CD4-positive, CD25-positive, alpha-beta regulatory T cell (primary cell): ENCODE measurements around the gene SLC23A1. TPM values are rescaled to one million over a fixed set of nuclear protein-coding genes. Genes with fewer than 3 reads are reported as not detected.

Source experiments
- ATAC-seq, 2 donors: fragments of 150-1000 bp; cut with Tn5 transposase; one replicate each; pipeline ENCODE4 v1.10.0; 2021; ENCODE audit warnings: low read depth in 2 of 2, moderate number of reproducible peaks in 2 of 2, moderate library complexity in 1 of 2
- DNase-seq, 3 donors: peaks; one replicate each; pipeline versions ENCODE4 v3.0.0 to v3.0.0-alpha.2; 2012 to 2022; ENCODE audit warnings: mixed read lengths in 1 of 3
- H3K27ac ChIP-seq: one replicate; pipeline ENCODE4 v1.7.0; 2013; ENCODE audit warnings: mild to moderate bottlenecking, low read length; ENCODE audit not compliant: insufficient read depth, poor library complexity, severe bottlenecking
- H3K27me3 ChIP-seq: one replicate; pipeline ENCODE4 v1.7.0; 2013; ENCODE audit warnings: low read length; ENCODE audit not compliant: control insufficient read depth, insufficient read depth
- H3K36me3 ChIP-seq: one replicate; pipeline ENCODE4 v1.7.0; 2013; ENCODE audit warnings: mild to moderate bottlenecking, low read length, moderate library complexity; ENCODE audit not compliant: control insufficient read depth, insufficient read depth
- H3K4me1 ChIP-seq: 2 replicates; pipeline ENCODE4 v1.7.0; 2013; ENCODE audit warnings: mild to moderate bottlenecking, low read length; ENCODE audit not compliant: insufficient read depth, control insufficient read depth, poor library complexity, severe bottlenecking
- H3K4me3 ChIP-seq: one replicate; pipeline ENCODE4 v1.7.0; 2013; ENCODE audit warnings: low read depth, mild to moderate bottlenecking, low read length, moderate library complexity
- H3K9me3 ChIP-seq, 2 experiments: 1 replicate in 1 of 2; 2 replicates in 1 of 2; pipeline ENCODE4 v1.7.0; 2013; ENCODE audit warnings: low read length in 2 of 2, mild to moderate bottlenecking in 1 of 2, moderate library complexity in 1 of 2; ENCODE audit not compliant: control insufficient read depth in 2 of 2
- H3K27ac Mint-ChIP-seq, 3 donors: one replicate each; pipeline ENCODE4 v1.8.0; 2020 to 2022; ENCODE audit warnings: mild to moderate bottlenecking in 3 of 3, mixed read lengths in 3 of 3, moderate library complexity in 2 of 3
- H3K27me3 Mint-ChIP-seq: one replicate; pipeline ENCODE4 v1.8.0; 2022; ENCODE audit warnings: mild to moderate bottlenecking, mixed read lengths
- H3K36me3 Mint-ChIP-seq: one replicate; pipeline ENCODE4 v1.8.0; 2020; ENCODE audit warnings: mixed read lengths
- H3K4me1 Mint-ChIP-seq, 4 donors: one replicate each; pipeline ENCODE4 v1.8.0; 2020 to 2022; ENCODE audit warnings: mixed read lengths in 4 of 4, mild to moderate bottlenecking in 1 of 4
- H3K4me3 Mint-ChIP-seq, 4 donors: one replicate each; pipeline ENCODE4 v1.8.0; 2020 to 2022; ENCODE audit warnings: mild to moderate bottlenecking in 4 of 4, mixed read lengths in 4 of 4, moderate library complexity in 3 of 4
- H3K9me3 Mint-ChIP-seq, 7 donors: one replicate each; pipeline ENCODE4 v1.8.0; 2020 to 2022; ENCODE audit warnings: mixed read lengths in 7 of 7, mild to moderate bottlenecking in 3 of 7, moderate library complexity in 2 of 7
- polyA plus RNA-seq, 4 donors: library from polyadenylated mRNA; unstranded; fragments of 300-500 nt; fragmentation: Illumina TruSeq; gene quantifications; one replicate each; pipeline ENCODE4 v1.2.3, GENCODE V29; 2021
- total RNA-seq: library from RNA; stranded (reverse); gene quantifications from one replicate; pipeline ENCODE4 v1.2.3, GENCODE V29; 2022

SLC23A1 gene
- total and polyA plus RNA-seq, 5 donors from 2014 or later: 0.09 to 0.13 TPM; not detected in 3

GRCh38 chr5:139404484-139404840 lies 21.4 kb upstream of the SLC23A1 start:
- Mint-ChIP-seq H3K4me1 (peaks cover 16 to 34% (median 25%) of the 10 kb centered on the region in 4 donors), H3K27ac (peak overlapping the region; percentile 99 to 100 (median 99)), H3K9me3 (no peaks in the 10 kb centered on the region), H3K36me3 (peaks cover under 1% of the 10 kb centered on the region), H3K4me3 (peak overlapping the region; percentile 90 to 99 (median 95)), H3K27me3 (no peaks in the 10 kb centered on the region)
- Histone ChIP-seq H3K36me3 (no peaks in the 10 kb centered on the region), H3K27ac (peak overlapping the region; percentile 94), H3K4me3 (peak overlapping the region; percentile 73), H3K4me1 (peaks cover 17% of the 10 kb centered on the region), H3K27me3 (no peaks in the 10 kb centered on the region), H3K9me3 (no peaks in the 10 kb centered on the region)
- DNase-seq: no peak
- no peak for ATAC-seq

GRCh38 chr5:139403787-139404483 lies 20.8 kb upstream of the SLC23A1 start, which contains the start of gene SPATA24:
Gene SPATA24 (minus strand): TSS chr5:139404089. CDS start chr5:139404060, 29 bp downstream.
- Mint-ChIP-seq H3K4me3 (peak within 1 kb of the TSS; percentile 90 to 99 (median 95)), H3K27me3 (no peaks in the 10 kb centered on the region), H3K4me1 (peaks cover 16 to 34% (median 26%) of the 10 kb centered on the region in 4 donors), H3K36me3 (no peaks in the 10 kb centered on the region), H3K27ac (peak within 1 kb of the TSS; percentile 99 to 100 (median 99)), H3K9me3 (no peaks in the 10 kb centered on the region)
- Histone ChIP-seq H3K4me3 (peak within 1 kb of the TSS; percentile 81), H3K27ac (peak within 1 kb of the TSS; percentile 94), H3K36me3 (no peaks in the 10 kb centered on the region), H3K4me1 (peaks cover 17% of the 10 kb centered on the region), H3K9me3 (no peaks in the 10 kb centered on the region), H3K27me3 (no peaks in the 10 kb centered on the region)
- DNase-seq (peak; percentile 96 to 100 (median 98)), ATAC-seq (peak; percentile 92 to 93)

GRCh38 chr5:139403418-139403786 lies 20.3 kb upstream of the SLC23A1 start:
- no peak for DNase-seq
- H3K27ac ChIP-seq: peak overlapping the region; percentile 94
- H3K27me3 ChIP-seq: no peaks in the 10 kb centered on the region
- Mint-ChIP-seq H3K4me3 (peak overlapping the region; percentile 90 to 99 (median 95)), H3K27me3 (no peaks in the 10 kb centered on the region), H3K4me1 (peaks cover 16 to 34% (median 26%) of the 10 kb centered on the region in 4 donors), H3K27ac (peak overlapping the region; percentile 99 to 100 (median 99)), H3K9me3 (no peaks in the 10 kb centered on the region), H3K36me3 (no peaks in the 10 kb centered on the region)
- ATAC-seq: no peak
- peaks cover 17% of the 10 kb centered on the region for H3K4me1 ChIP-seq
- H3K9me3 ChIP-seq: no peaks in the 10 kb centered on the region
- H3K36me3 ChIP-seq: no peaks in the 10 kb centered on the region
- peak overlapping the region; percentile 81 for H3K4me3 ChIP-seq

GRCh38 chr5:139402561-139403158 lies 19.6 kb upstream of the SLC23A1 start:
- H3K27me3 ChIP-seq: no peaks in the 10 kb centered on the region
- Mint-ChIP-seq H3K4me1 (peaks cover 12 to 32% (median 24%) of the 10 kb centered on the region in 4 donors), H3K4me3 (peak overlapping the region; percentile 58 to 99 (median 92)), H3K27me3 (no peaks in the 10 kb centered on the region), H3K27ac (peak overlapping the region; percentile 99 to 100 (median 99)), H3K9me3 (no peaks in the 10 kb centered on the region), H3K36me3 (no peaks in the 10 kb centered on the region)
- H3K4me1 ChIP-seq: peaks cover 17% of the 10 kb centered on the region
- DNase-seq: no peak
- ATAC-seq: no peak
- peak overlapping the region; percentile 81 for H3K4me3 ChIP-seq
- no peaks in the 10 kb centered on the region for H3K36me3 ChIP-seq
- H3K27ac ChIP-seq: peak overlapping the region; percentile 94
- H3K9me3 ChIP-seq: no peaks in the 10 kb centered on the region

GRCh38 chr5:139401546-139401945 lies 18.4 kb upstream of the SLC23A1 start:
- Histone ChIP-seq H3K27ac (no peak overlapping the region), H3K36me3 (no peaks in the 10 kb centered on the region), H3K9me3 (no peaks in the 10 kb centered on the region), H3K27me3 (no peaks in the 10 kb centered on the region), H3K4me1 (peaks cover 17% of the 10 kb centered on the region), H3K4me3 (no peak overlapping the region)
- DNase-seq (no peak), ATAC-seq (no peak)
- H3K4me3 Mint-ChIP-seq: peak overlapping the region in 1 of 4 donors; percentile 55
- no peak overlapping the region for H3K27ac Mint-ChIP-seq
- H3K27me3 Mint-ChIP-seq: peaks cover 4% of the 10 kb centered on the region
- peaks cover 8 to 30% (median 24%) of the 10 kb centered on the region in 4 donors for H3K4me1 Mint-ChIP-seq
- no peaks in the 10 kb centered on the region for H3K9me3 Mint-ChIP-seq
- no peaks in the 10 kb centered on the region for H3K36me3 Mint-ChIP-seq

- Mint-ChIP-seq H3K9me3 (peaks cover 0 to 1% (median 0%) of the 10 kb centered on the region in 7 donors), H3K4me3 (peak overlapping the region in 2 of 4 donors; percentile 32 to 45), H3K36me3 (no peaks in the 10 kb centered on the region), H3K4me1 (peaks cover 7 to 32% (median 24%) of the 10 kb centered on the region in 4 donors), H3K27ac (peak overlapping the region in 1 of 3 donors; percentile 47), H3K27me3 (peaks cover 4% of the 10 kb centered on the region)
- H3K4me3 ChIP-seq: no peak overlapping the region
- no peaks in the 10 kb centered on the region for H3K9me3 ChIP-seq
- no peak for ATAC-seq
- H3K36me3 ChIP-seq: no peaks in the 10 kb centered on the region
- no peaks in the 10 kb centered on the region for H3K27me3 ChIP-seq
- DNase-seq: no peak
- H3K4me1 ChIP-seq: peaks cover 14% of the 10 kb centered on the region
- no peak overlapping the region for H3K27ac ChIP-seq
These were observed 16.5 kb upstream of the SLC23A1 start for GRCh38 chr5:139399501-139400121.

- Mint-ChIP-seq H3K36me3 (no peaks in the 10 kb centered on the region), H3K4me3 (no peak overlapping the region), H3K4me1 (peaks cover 0 to 18% (median 13%) of the 10 kb centered on the region in 4 donors), H3K9me3 (peaks cover 0 to 1% (median 0%) of the 10 kb centered on the region in 7 donors), H3K27ac (no peak overlapping the region), H3K27me3 (peaks cover 4% of the 10 kb centered on the region)
- no peak for DNase-seq
- peaks cover 17% of the 10 kb centered on the region for H3K4me1 ChIP-seq
- H3K27me3 ChIP-seq: no peaks in the 10 kb centered on the region
- ATAC-seq: no peak
- H3K9me3 ChIP-seq: no peaks in the 10 kb centered on the region
- H3K36me3 ChIP-seq: no peaks in the 10 kb centered on the region
- H3K27ac ChIP-seq: no peak overlapping the region
- no peak overlapping the region for H3K4me3 ChIP-seq
These were observed 14.8 kb upstream of the SLC23A1 start for GRCh38 chr5:139397921-139398320.
